HG02885 (cell line): ENCODE measurements around the gene KRTAP2-3.
"Not testable (repeated sequence)": the region's sequence is repeated elsewhere in the genome, so short reads cannot be mapped to it uniquely, and the experiment has no call there.

ENCODE experiments used
- ATAC-seq: cut with Tn5 transposase; IDR thresholded peaks from one replicate; pipeline ENCODE4 v1.9.1; 2021; ENCODE audit warnings: mild to moderate bottlenecking; ENCODE audit not compliant: unreplicated experiment, poor library complexity

The KRTAP2-3 gene

DNA sequence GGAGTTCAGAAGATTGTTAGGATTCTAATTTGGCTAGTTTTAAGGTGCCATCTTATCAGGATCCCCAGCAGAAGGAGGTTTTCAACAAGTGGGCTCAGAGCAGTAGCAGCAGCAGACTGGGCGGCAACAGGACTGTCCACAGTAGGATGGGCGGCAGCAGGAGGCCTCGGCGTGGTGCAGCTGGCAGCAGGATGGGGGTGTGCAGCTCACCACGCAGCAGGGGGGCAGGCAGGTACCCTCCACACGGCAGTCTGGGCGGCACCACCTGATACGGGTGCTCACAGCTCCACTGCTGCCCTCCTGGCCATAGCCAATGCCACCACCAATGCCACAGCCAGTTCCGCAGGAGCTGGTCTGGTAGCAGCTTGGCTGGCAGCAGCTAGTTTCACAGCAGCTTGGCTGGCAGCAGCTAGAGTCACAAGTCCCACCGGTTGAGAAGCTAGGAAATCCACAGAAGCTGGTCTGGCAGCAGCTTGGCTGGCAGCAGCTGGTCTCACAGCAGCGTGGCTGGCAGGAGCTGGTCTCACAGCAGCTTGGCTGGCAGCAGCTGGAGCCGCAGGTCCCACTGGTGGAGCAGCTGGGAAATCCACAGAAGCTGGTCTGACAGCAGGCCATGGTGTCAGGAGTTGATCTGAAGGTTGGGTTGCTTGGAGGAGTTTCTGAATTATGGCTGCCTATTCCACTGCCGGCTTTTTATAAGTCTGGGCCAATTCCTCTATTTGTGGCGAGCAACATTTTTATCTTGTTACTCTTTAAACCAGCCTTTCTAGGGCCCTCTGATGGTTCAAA is 18.9 kb downstream of the KRTAP2-3 start, which contains the start of gene KRTAP1-1:
KRTAP1-1 (minus strand) TSS at position 668 of the 789 bp plus-strand sequence; CDS start at position 615, 53 bp downstream.
- ATAC-seq = not testable (repeated sequence)

DNA sequence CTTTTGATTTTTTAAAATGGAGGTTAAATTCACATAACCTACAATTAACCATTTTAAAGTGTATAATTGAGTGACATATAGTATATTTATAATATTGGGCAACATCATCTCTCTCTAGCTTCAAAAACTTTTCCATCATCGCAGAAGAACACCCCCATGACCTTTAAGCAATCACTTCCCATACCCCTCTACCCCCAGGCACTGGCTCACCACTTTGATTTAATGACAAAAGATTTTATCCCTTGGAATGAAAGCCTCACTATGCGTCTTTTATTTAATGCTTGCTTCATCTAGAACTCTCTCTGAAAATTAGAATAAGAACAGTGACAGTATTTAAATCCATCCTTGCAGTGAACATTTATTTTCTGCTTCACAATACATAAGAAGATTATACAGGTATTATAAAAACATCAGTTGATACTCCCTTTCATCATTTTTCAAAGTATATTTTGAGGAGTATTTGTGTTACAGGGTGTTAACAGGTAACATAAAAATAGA is 22.0 kb downstream of the KRTAP2-3 start:
- ATAC-seq = no peak

DNA sequence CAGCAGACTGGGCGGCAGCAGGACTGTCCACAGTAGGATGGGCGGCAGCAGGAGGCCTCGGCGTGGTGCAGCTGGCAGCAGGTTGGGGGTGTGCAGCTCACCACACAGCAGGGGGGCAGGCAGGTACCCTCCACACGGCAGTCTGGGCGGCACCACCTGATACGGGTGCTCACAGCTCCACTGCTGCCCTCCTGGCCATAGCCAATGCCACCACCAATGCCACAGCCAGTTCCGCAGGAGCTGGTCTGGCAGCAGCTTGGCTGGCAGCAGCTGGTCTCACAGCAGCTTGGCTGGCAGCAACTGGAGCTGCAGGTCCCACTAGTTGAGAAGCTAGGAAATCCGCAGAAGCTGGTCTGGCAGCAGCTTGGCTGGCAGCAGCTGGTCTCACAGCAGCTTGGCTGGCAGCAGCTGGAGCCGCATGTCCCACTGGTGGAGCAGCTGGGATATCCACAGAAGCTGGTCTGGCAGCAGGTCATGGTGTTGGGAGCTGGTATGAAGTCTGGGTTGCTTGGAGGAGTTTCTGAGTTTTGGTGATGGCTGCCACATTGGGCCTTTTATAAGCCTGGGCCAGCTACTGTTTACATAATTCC is 25.5 kb downstream of the KRTAP2-3 start, which contains the start of gene KRTAP1-3:
KRTAP1-3 (minus strand) TSS at position 529 of the 590 bp plus-strand sequence; CDS start at position 476, 53 bp downstream.
- ATAC-seq = not testable (repeated sequence)

DNA sequence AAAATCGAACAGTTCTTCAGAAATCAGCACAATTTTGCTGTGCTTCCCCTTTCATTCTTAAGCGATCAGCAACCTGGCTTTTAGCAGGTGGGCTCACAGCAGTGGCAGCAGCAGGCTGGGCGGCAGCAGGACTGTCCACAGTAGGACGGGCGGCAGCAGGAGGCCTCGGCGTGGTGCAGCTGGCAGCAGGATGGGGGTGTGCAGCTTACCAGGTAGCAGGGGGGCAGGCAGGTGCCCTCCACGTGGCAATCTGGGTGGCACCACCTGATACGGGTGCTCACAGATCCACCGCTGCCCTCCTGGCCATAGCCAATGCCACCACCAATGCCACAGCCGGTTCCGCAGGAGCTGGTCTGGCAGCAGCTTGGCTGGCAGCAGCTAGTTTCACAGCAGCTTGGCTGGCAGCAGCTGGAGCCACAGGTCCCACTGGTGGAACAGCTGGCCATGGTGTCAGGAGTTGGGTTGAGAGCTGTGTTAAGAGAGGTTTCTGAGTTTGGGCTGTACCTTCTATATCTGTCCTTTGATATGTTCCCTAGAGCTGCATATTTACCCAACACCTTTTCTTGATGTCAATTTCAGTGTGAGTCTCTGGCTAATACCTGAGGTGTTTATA is 30.2 kb downstream of the KRTAP2-3 start, which contains the start of gene KRTAP1-4:
KRTAP1-4 (minus strand) TSS at position 563 of the 613 bp plus-strand sequence; CDS start at position 446, 117 bp downstream.
- no peak for ATAC-seq

DNA sequence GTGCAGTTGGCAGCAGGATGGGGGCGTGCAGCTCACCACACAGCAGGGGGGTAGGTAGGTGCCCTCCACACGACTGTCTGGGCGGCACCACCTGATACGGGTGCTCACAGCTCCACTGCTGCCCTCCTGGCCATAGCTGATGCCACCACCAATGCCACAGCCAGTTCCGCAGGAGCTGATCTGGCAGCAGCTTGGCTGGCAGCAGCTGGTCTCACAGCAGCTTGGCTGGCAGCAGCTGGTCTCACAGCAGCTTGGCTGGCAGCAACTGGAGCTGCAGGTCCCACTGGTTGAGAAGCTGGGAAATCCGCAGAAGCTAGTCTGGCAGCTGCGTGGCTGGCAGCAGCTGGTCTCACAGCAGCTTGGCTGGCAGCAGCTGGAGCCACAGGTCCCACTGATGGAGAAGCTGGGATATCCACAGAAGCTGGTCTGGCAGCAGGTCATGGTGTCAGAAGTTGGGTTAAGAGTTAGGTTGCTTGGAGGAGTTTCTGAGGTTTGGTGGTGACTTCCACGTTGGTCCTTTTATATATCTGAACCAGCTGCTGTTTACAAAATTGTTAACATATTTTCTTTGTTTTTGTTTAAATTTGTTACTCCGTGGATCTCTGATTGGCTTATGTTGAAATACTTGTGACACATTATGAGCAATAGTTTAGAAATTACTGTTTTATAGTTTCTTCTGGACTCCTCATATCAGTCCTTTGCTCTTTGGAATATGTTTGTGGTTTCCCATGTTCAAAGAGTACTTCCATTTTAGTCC is 33.0 kb downstream of the KRTAP2-3 start, which contains the start of gene KRTAP1-5:
KRTAP1-5 (minus strand) TSS at position 494 of the 757 bp plus-strand sequence; CDS start at position 441, 53 bp downstream.
- no peak for ATAC-seq

DNA sequence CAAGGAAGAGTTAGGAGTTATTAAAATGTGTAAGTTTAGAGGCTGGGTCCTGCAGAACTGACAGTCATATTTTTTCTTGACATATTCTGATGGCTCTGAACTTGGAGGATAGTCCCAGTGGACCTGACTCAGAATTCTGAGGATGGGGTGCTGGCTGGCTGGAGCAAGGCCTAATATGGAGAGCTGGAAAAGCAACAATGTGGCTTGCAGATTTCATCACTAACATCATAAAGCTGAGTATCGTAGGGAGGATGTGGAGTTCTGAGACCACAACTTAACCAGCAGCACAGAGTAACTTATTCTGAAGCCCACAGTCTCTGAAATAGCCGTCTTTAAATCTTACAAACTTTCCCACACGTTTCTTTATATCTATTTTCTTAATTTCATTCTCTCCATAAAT is 35.2 kb downstream of the KRTAP2-3 start:
- no peak for ATAC-seq

DNA sequence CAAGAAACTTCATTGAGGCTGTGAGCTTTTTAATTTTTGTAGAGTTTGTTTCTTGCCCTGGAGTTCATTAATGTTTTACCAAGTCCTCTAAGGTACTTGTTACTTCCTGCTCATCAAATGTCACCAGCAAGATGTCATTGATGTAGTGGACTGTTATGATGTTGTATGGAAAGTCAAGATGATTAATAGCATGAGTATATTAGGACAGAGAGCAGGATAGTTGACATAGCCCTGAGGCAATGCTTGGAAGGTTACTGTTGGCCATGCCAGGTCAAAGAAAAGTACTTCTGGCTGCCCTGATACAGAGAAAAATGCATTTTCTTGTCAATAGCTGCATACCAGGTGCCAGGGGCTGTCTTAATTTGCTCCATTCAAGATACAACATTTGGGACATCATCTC is 39.6 kb downstream of the KRTAP2-3 start:
- no peak for ATAC-seq

DNA sequence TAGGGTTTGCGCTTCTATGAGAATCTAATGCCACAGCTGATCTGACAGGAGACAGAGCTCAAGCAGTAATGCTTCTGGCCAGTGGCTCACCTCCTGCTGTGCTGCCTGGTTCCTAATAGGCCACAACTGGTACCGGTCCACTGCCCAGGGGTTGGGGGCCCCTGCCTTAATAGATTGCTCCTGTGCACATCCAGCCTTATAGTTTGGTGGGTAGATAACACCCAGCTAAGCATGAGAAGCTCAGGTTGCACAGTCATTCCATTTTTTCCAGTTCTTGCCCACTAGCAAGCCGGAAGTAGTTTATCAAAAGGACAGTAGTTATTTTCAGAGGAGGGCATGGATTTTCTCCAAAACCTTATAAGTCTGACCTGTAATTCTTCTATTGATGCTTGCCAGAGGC is 40.5 kb downstream of the KRTAP2-3 start:
- no peak for ATAC-seq

DNA sequence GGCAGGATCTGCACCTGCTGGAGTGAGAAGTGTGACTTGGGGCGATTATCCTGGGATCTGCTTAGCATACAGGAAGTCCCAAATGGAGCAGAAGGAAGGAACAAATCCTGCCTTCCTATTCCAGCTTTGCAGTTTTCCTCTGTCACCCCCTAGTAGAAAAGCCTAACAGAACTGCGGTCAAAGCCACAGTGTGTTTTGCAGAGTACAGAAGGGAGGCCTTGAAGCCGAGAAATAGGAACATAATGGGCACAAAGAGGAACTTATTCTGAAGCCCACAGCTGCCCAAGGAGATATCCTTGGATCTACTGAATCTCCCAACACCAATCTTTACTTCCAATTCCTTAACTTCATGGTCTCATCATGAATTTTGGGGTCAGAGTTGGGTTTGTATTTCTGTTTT is 41.4 kb downstream of the KRTAP2-3 start:
- ATAC-seq = no peak

DNA sequence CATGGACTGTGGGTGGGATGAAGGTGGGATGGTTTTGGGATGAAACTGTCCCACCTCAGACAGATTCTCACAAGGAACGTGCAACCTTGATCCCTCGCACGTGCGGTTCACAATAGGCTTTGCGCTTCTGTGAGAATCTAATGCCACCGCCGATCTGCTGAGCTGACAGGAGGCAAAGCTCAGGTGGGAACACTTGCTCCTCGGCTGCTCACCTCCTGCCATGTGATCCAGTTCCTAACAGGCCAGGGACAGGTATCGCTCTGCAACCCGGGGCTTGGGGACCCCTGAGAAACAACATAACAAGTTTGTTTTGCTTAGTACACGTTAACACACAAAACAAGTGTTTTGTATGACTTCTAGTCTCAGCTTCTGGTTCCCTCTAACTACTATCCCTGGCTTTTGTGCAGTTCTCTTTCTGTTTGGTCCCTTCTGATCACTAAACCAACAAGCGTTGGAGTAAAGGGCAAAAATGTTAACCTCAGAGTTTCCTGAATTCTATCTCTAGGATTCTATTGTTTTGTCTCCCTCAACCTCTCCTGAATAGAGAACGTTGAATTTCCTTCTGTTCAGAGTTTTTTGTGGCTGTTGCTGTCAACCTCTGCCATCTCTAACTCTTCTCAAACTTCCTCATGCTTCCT is 43.2 kb downstream of the KRTAP2-3 start:
- ATAC-seq = no peak

DNA sequence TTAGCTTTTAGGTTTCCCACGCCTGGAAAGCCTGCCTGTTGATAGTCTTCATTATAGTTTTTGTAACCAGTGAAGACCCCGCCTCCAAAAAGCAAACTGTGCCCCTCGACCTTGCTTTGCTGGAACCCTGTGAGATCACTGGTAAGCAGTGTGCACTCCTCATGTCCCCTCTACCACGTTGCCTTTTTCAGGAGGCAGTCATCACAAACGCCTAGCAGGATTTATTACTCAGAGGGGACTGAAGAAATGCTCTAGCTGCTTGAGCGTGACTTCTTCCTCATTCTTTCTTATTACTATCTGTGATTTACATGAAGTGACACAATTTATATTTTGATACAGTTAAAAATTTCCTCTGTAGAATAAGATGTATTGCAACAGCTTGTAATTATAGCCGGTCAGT is 44.5 kb downstream of the KRTAP2-3 start:
- ATAC-seq = no peak

DNA sequence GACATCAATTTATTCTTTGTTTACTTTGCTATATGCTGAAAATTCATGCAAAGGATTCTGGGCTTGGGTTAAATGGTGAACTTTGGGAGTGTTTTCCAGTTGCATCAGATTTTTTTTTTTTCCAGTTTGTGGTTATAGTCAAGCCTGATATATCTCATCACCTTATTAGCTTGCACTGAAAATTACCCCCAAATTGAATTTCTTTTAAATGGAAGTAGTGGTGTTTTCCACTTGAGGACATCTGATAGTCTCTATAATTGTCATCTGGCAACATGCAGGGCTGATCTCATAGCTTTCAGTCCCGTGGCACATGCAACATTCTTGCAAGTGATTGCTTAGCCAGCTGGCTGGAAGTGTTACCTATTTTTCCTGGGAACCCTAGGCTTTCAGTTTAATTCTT is 46.3 kb downstream of the KRTAP2-3 start:
- no peak for ATAC-seq

DNA sequence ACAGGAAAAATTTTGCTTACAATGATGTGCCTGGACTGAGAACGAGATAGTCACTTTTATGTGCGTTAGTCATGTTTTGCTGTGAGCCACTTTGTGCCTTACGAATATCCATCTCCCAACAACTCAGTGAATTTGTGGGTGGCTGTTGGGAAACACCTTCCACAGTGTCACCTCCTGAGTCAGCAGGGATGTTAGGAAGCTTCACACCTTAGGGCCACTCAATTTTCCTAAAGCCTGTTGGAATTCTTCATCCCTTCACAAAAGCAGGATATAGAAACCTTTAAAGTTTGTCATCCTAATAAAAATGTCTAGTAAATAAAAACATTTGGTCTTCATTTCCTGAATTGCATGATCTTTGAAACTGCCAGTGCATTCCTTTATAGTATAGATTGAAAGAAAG is 46.7 kb downstream of the KRTAP2-3 start:
- ATAC-seq = no peak

DNA sequence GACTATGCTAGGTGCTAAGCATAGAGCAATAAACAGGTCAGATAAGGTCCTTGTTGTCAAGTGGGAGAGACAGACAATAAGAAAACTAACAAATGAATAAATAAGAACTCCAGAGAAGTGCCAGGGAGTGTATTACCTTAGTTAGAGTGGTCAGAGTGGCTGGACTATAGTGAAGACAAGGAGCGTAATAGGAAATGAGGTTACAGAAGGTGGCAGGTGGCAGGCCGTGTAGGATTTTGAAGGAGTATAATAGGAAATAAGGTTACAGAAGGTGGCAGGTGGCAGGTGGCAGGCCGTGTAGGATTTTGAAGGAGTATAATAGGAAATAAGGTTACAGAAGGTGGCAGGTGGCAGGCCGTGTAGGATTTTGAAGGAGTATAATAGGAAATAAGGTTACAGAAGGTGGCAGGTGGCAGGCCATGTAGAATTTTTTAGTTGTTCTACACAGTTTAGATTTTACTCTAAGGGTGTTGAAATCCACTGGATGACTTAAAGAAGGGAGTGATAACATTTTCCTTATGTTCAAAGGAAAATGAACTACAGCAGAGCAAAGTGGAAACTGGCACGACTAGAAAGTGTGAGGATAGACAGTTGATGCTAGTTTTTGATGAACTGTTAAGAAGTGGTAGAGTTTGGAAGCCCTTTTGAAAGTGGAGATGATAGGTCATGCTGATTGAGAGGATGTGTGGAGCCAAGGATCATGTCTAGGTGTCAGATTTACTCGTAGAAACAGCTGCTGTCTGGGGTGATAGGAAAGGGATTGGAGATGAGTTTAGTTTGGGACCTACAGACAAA is 47.4 kb downstream of the KRTAP2-3 start:
- no peak for ATAC-seq

DNA sequence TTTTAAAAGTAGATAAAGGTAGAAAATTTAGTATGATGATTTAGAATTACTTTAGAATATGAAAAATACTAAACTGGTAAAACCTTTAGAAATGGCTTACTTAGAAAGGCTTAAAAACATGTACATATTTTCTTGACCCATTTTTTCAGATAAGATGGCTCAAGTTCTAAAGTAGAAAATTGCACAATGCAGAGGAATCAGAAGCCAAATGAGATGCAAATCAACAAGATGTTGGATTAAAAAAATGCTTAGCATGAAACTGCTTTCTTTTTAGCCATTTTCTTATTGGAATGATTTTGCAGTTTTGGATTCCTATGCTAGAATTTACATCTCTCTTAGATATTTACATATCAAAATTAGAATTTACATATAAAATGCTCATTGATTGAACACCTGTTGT is 49.5 kb downstream of the KRTAP2-3 start:
- ATAC-seq = no peak

DNA sequence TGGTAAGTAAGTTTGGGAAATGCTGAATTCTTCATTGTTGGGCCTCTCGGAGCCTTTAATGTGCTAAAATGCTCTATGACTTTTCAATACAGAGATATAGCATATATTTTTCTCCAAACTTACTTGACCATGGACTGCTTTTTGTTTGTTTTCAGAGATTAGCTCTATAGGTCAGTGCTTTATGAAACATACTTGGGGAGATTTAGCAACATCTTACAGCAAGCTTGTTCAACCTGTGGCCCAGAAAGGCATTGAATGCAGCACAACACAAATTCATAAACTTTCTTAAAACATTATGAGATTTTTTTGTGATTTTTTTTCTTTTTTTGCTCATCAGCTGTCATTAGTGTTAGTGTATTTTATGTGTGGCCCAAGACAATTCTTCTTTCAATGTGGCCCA is 50.0 kb downstream of the KRTAP2-3 start:
- ATAC-seq = no peak

DNA sequence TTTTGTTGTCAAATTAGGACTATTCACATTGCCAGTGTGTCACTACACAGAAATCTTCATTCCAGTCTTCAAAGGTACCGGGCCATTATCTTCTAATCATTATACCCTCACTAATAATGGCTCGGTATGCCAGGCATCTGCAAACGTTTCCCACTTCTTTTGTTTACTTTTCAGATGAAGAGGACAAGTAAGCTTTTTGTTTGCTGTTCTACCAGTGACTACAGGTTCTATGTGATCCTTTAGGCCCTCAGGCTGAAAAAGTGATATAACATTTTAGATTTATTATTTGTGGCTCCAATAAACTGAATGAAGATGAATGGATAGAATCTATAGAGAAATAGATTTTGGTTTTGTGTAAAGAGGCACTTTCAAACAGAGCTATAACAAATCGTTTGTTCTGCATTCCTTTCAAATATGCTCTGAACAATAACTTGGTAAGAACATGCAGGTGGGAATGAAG is 50.6 kb downstream of the KRTAP2-3 start:
- no peak for ATAC-seq
